Gastrocnemius medialis (tissue), 4 donors: ENCODE data around the gene VAV1.

Source experiments
- CTCF ChIP-seq, 5 experiments: fragments of 450-650 bp in 3 of 5; fragments of 200-600 bp in 2 of 5; sonication (generic) in 2 of 5; IDR thresholded peaks in 4 of 5; conservative IDR thresholded peaks in 1 of 5; 1 replicate in 4 of 5; 2 replicates in 1 of 5; pipeline ENCODE4 v1.5.1; 2016 to 2019; ENCODE audit warnings: antibody characterized with exemption in 5 of 5, mild to moderate bottlenecking in 3 of 5, moderate library complexity in 3 of 5
- POLR2A ChIP-seq, 2 donors: fragments of 450-650 bp; IDR thresholded peaks; one replicate each; pipeline ENCODE4 v1.6.1; 2017; ENCODE audit warnings: antibody characterized with exemption in 2 of 2, mild to moderate bottlenecking in 2 of 2, moderate library complexity in 2 of 2

- TF ChIP-seq CTCF (IDR thresholded peaks at IDR 0.05 in 4 of 5, conservative IDR thresholded peaks at IDR 0.05 in 1 of 5): no peak
- TF ChIP-seq POLR2A (IDR thresholded peaks at IDR 0.05): no peak
Observed at GRCh38 chr19:6730941-6731670, 41.4 kb upstream of the VAV1 start.
